Colonic mucosa (tissue), 4 donors: ENCODE measurements around the gene WDR31. TPM values are rescaled to one million over a fixed set of nuclear protein-coding genes. Genes with fewer than 3 reads are reported as not detected.

Source experiments
- DNase-seq: peaks from one replicate; pipeline ENCODE4 v3.0.0-alpha.2; 2020
- H3K27ac ChIP-seq: fragments of 200-600 bp; one replicate; pipeline ENCODE4 v1.8.0; 2021
- H3K27me3 ChIP-seq: fragments of 200-600 bp; one replicate; pipeline ENCODE4 v1.8.0; 2021
- H3K36me3 ChIP-seq: fragments of 200-600 bp; one replicate; pipeline ENCODE4 v1.8.0; 2021
- H3K4me1 ChIP-seq: fragments of 200-600 bp; one replicate; pipeline ENCODE4 v1.8.0; 2021; ENCODE audit warnings: mild to moderate bottlenecking
- H3K4me3 ChIP-seq: fragments of 200-600 bp; one replicate; pipeline ENCODE4 v1.8.0; 2021
- H3K9ac ChIP-seq, 2 donors: one replicate each; pipeline ENCODE4 v1.7.0; 2013; ENCODE audit warnings: control low read depth in 2 of 2, low read depth in 2 of 2, low read length in 2 of 2
- H3K9me3 ChIP-seq: fragments of 200-600 bp; one replicate; pipeline ENCODE4 v1.8.0; 2021
- intact Hi-C: fragments of 100-400 bp; cut with DNase I; formaldehyde crosslinking; loops from one replicate; pipeline ENCODE4 v1.14.1; 2022
- total RNA-seq, 2 donors: library from RNA; stranded (reverse); fragmentation: NEBNext Ultra II Directional in 1 of 2; extraction: Animal tissue kit (Norgen Biotek cat#: 25700) in 1 of 2; gene quantifications; one replicate each; pipeline ENCODE4 v1.2.1, GENCODE V29; 2021
- TF ChIP-seq, protein P1 (sequence below): fragments of 200-600 bp; IDR thresholded peaks from one replicate; pipeline ENCODE4 v1.8.0; 2022; ENCODE audit warnings: antibody characterized with exemption, mild to moderate bottlenecking
- donor health status: healthy.
- donor health status: DM: no; HTN: no; CAD: no.
- donor health status: DM: no; HTN: no; CAD: no.

The WDR31 gene
- total RNA-seq, 2 donors from 2014 or later = 3.0 to 3.5 TPM

DNA sequence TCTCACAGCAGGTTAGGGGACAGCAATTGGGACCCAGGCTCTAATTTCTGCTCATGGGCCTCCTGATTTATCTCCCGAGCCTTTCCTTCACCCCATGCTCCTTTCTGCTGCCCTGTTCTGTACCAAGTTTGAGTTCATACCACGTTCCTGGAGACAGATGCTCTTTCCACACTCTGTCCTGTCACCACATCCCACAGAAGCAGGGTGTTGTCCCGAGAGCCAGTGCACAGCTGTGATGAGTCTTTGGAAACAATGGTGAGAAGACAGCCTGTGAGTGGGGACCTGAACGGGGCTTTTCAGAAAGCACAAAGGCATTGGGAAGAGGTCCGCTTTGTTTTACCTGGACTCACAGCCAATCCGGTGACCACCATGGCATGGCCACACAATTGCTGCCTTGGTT is 17.4 kb downstream of the WDR31 start:
- Histone ChIP-seq H3K27me3 (no peaks in the 10 kb centered on the region), H3K9me3 (no peaks in the 10 kb centered on the region), H3K4me3 (no peak overlapping the region), H3K36me3 (no peaks in the 10 kb centered on the region), H3K27ac (no peak overlapping the region), H3K9ac (no peak overlapping the region), H3K4me1 (no peaks in the 10 kb centered on the region)
- intact Hi-C loops = no loop called here
- DNase-seq = no peak
- TF ChIP-seq, protein P1, sequence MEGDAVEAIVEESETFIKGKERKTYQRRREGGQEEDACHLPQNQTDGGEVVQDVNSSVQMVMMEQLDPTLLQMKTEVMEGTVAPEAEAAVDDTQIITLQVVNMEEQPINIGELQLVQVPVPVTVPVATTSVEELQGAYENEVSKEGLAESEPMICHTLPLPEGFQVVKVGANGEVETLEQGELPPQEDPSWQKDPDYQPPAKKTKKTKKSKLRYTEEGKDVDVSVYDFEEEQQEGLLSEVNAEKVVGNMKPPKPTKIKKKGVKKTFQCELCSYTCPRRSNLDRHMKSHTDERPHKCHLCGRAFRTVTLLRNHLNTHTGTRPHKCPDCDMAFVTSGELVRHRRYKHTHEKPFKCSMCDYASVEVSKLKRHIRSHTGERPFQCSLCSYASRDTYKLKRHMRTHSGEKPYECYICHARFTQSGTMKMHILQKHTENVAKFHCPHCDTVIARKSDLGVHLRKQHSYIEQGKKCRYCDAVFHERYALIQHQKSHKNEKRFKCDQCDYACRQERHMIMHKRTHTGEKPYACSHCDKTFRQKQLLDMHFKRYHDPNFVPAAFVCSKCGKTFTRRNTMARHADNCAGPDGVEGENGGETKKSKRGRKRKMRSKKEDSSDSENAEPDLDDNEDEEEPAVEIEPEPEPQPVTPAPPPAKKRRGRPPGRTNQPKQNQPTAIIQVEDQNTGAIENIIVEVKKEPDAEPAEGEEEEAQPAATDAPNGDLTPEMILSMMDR = no peak

DNA sequence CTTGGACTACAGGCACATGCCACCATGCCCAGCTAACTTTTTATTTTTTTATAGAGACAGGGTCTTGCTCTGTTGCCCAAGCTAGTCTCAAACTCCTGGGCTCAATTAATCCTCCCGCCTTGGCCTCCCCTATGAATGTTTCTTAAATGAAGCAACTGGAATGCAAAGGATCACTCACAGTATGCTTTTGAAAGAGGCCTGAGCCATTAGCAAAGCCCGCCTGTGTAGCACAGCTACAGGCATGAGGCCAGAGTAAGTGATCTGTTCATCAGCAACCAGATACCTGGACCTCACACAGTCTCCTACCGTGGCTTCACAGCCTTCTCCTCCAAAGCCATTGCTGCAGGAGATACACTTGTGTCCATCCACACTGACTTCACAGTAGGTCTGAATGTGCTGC is 20.0 kb downstream of the WDR31 start:
- DNase-seq = no peak
- no peak overlapping the region for H3K27ac ChIP-seq
- H3K9ac ChIP-seq = no peak overlapping the region
- no peaks in the 10 kb centered on the region for H3K27me3 ChIP-seq
- no peaks in the 10 kb centered on the region for H3K36me3 ChIP-seq
- no peak overlapping the region for H3K4me3 ChIP-seq
- intact Hi-C loops = no loop called here
- TF ChIP-seq, protein P1 = no peak
- no peaks in the 10 kb centered on the region for H3K9me3 ChIP-seq
- H3K4me1 ChIP-seq = no peaks in the 10 kb centered on the region

DNA sequence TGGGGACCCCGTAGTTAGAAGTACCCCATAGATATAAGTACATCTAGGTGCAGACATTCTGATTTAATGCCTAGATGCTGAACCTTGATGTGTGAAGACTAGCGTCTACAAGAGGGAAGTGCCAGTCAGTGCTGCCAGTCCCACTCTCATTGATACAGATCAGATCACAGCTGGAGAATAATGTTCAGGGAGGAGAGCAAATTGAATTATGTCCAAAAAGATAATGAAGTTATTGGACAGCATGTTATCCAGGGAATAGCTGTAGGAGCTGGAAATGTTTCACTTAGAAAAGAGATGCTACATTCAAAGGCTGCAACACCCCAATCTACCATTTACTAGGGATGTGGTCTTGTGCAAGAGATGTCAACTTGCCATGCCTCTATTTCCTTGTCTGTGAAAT is 21.0 kb downstream of the WDR31 start:
- no peaks in the 10 kb centered on the region for H3K27me3 ChIP-seq
- no peaks in the 10 kb centered on the region for H3K4me1 ChIP-seq
- no peak overlapping the region for H3K4me3 ChIP-seq
- no peak overlapping the region for H3K27ac ChIP-seq
- TF ChIP-seq, protein P1 = no peak
- no peaks in the 10 kb centered on the region for H3K9me3 ChIP-seq
- intact Hi-C loops = loop anchor here (10.0 kb wide), 1 partner anchor 336 kb away; no protein-coding TSS in a partner anchor
- no peaks in the 10 kb centered on the region for H3K36me3 ChIP-seq
- no peak for DNase-seq
- H3K9ac ChIP-seq = no peak overlapping the region

DNA sequence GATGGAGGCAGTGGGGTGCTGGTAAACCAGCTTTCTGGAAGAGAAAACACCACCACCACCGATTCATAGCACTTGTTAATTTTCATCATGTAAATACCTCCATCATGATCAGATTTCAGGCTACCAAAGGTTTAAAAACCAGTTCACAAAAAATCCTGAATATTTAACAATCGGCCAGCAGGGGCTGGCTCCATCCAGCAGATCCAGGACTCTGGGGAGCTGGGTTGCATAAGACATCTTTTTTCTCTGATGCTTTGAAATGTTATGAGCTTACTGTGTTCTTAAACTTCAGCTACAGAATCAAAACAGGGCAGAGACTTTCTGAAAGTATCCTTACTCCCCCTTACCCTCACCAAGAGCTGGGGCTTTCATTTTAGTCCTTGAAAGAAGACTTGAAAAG is 22.3 kb downstream of the WDR31 start:
- DNase-seq = no peak
- H3K4me3 ChIP-seq = no peak overlapping the region
- no peaks in the 10 kb centered on the region for H3K9me3 ChIP-seq
- intact Hi-C loops = loop anchor here (10.0 kb wide), 1 partner anchor 337 kb away; no protein-coding TSS in a partner anchor
- no peak overlapping the region for H3K9ac ChIP-seq
- no peak overlapping the region for H3K27ac ChIP-seq
- TF ChIP-seq, protein P1 = no peak
- no peaks in the 10 kb centered on the region for H3K36me3 ChIP-seq
- no peaks in the 10 kb centered on the region for H3K4me1 ChIP-seq
- H3K27me3 ChIP-seq = no peaks in the 10 kb centered on the region

DNA sequence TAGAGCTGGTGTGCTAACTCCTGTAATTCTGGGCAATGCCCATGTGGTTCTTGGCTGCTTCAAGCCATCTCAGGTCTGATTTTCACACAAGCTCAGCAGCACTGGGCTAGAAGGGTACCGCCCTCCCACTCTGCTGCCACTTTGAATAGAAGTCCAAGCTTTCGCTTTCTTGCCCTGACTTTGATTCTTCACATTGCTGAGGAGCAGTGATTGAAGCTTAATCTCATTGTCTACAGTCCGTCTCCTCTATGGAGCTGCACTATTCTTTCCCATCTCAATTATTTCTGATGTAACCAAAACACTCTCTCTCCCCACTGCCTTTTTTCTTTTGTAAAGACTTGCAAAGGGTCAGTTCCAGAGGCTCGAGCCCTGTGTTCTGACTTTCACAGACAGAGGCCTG is 24.0 kb downstream of the WDR31 start:
- Histone ChIP-seq H3K27ac (no peak overlapping the region), H3K36me3 (no peaks in the 10 kb centered on the region), H3K4me1 (no peaks in the 10 kb centered on the region), H3K9ac (no peak overlapping the region), H3K27me3 (no peaks in the 10 kb centered on the region), H3K9me3 (no peaks in the 10 kb centered on the region), H3K4me3 (no peak overlapping the region)
- intact Hi-C loops = loop anchor here (10.0 kb wide), 1 partner anchor 339 kb away; no protein-coding TSS in a partner anchor
- TF ChIP-seq, protein P1 = no peak
- DNase-seq = no peak

DNA sequence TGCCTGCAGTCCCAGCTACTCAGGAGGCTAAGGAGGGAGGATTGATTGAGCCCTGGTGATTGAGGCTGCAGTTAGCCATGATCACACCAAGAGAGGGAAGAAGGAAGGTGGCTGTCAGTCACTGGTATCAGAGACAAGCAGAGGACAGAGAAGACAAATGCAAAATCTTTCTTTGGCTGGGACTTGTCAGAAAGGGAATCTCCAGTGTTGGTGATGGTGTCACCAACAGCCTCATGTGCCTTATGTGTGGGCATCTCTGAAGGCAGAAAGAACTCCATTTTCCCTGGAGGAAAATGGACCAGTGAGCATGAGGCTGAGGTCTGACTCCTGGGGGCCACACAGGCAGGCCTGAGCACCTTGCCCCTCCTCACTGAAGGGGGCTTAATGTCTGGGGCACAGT is 24.8 kb downstream of the WDR31 start:
- Histone ChIP-seq H3K36me3 (no peaks in the 10 kb centered on the region), H3K9me3 (no peaks in the 10 kb centered on the region), H3K4me1 (no peaks in the 10 kb centered on the region), H3K27ac (no peak overlapping the region), H3K4me3 (no peak overlapping the region), H3K9ac (no peak overlapping the region), H3K27me3 (no peaks in the 10 kb centered on the region)
- DNase-seq = no peak
- intact Hi-C loops = loop anchor here (10.0 kb wide), 1 partner anchor 340 kb away; no protein-coding TSS in a partner anchor
- TF ChIP-seq, protein P1 = no peak
